ENCODE results near the gene PHACTR1.
"Not testable (repeated sequence)": the region's sequence is repeated elsewhere in the genome, so short reads cannot be mapped to it uniquely, and the experiment has no call there.

PHACTR1 gene

GRCh38 chr6:13299918-13300317 lies 583.4 kb downstream of the PHACTR1 start:
- FAIRE-seq: no peak

DNA sequence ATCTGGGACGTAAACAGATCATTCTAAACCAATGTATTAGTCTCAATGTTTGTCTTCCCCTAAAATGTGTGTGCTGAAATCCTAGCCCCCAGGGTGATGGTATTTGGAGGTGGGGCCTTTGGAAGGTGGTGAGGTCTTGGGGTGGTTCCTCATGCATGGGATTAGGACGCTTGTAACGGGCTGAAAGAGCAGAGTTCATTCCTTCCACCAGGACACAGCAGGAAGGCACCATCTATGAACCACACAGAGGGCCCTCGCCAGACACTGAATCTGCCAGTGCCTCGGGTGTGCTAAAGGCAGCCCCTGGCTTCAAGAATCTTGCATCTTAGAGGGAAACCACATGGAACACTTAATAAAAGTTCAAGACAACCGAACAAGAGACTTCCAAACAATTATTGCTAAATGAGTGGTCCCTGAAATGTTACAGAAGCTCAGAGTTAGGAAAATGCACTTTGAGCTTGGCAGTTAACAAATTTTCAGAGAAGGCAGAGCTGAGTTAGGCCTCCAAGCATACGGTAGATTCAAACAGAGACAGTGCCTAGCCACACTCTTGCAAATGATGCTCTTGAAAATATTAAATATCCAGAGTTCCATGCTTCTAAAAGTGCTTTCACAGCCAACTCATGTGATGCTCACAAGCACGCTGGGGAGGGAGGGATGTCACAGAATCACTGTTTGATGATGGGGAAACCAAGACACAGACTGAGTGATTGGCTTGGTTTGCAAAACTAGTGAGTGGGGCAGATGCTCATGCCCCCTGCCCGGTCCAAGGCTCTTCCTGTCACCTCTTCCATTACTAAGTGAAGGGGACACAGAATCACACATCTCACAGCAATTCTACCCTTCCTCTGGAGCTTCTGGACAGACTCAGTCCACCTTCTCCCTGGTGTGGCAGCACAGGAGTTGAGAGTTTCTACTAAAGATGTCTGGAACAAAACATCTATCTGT lies 584.4 kb downstream of the PHACTR1 start:
- FAIRE-seq: no peak

GRCh38 chr6:13302291-13302690 lies 585.7 kb downstream of the PHACTR1 start:
- no peak for FAIRE-seq

- no peak for FAIRE-seq
These were observed 586.4 kb downstream of the PHACTR1 start for GRCh38 chr6:13302751-13303667.

- no peak for FAIRE-seq
These were observed 587.1 kb downstream of the PHACTR1 start for GRCh38 chr6:13303668-13304017.

DNA sequence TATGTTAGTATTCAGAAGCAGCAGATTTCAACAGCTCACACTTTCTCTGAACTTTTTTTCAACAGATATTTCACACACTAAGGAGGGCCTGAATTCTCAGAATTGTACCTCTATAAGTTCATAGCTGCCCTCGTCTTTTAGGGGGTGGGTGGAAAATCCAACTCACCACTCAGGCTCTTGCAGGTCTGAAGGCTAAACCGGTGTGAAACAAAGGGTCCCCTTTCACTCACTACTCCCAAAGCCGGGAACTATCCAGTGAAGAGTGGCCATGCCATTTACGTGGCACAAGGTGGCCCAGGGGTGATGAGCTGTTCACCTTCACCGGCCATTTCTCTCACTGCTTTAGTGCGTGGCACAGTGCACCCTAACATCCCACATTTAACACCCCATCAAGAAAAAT lies 587.5 kb downstream of the PHACTR1 start:
- no peak for FAIRE-seq

- FAIRE-seq: no peak
These were observed 588.2 kb downstream of the PHACTR1 start for GRCh38 chr6:13304580-13305260.

DNA sequence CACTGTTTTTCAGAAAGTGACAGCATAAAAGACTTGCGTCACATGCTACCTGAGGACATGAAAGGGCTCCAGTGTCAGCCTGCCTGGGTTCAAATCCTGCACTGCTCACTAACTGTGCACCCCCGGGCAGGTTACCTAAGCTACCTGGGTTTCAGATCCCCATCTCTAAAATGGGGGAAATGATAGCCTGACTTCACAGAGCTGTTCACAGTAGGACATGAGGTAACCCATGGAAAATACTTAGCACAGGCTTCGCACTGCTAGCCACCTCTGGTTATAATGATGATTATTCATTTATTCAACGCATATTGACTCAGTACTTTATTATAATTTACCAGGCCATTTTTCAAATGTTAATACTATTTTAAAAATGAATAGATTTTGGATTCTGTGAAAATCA lies 588.7 kb downstream of the PHACTR1 start:
- FAIRE-seq: no peak

DNA sequence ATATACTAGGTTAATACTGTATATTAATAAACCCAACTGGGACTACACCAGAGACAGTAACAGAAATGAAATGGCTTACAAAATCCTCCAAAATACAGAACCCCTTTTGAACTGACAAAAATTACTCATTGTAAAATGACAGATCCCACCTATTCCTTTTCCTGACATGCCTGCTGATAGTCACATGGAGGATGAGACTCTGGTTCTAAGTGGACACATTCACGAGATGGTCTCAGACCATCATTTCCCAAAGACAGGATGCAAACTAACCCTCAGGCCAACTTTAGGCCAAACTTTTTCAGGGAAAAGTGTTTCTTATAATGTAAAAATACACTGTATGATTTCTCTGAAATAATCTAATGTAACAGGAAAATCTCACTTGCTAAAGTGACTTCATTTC lies 589.2 kb downstream of the PHACTR1 start:
- FAIRE-seq: no peak

DNA sequence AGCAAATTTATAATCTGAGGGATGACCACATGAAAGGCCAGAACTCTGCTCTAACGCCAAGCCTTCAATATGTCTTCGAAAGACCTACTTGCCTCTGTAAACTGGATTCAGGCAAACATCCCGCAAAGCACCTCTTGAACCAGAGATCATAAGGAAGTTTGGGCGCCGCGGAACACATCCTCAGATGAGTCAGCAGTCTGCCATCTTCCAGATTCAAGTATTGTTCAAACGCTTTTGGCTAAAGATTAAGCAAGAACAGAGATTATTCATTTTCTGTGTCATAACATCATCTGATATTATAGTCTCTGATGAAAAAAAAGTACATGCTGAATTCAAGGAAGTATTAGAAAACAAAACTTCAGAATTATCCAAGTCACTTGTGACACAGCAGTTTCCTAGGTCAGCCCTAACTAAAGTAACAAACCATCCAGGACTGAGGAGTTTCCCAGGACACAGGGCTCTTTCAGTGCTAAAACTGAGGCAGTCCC lies 591.0 kb downstream of the PHACTR1 start:
- FAIRE-seq: no peak

GRCh38 chr6:13308332-13308731 lies 591.8 kb downstream of the PHACTR1 start:
- no peak for FAIRE-seq

DNA sequence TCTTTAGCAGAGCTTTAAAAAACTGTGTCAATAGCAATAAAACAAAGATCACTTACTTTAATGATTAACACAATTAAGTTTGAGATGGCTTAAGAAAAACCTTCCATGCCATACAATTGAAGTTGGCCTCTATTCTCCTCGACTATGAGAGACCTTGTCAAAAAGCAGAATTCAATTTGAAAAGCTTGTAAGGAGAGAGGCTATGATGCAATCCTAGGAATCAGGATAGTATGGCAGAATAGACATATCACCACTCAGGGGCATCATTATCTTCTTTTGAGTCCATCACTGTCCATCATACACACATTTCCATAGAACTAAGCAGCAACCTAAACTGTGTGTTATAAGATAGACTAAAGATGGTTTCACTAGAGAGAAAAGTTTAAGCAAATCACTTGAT lies 594.6 kb downstream of the PHACTR1 start:
- FAIRE-seq: no peak

- no peak for FAIRE-seq
These were observed 598.2 kb downstream of the PHACTR1 start for GRCh38 chr6:13314806-13315205.

DNA sequence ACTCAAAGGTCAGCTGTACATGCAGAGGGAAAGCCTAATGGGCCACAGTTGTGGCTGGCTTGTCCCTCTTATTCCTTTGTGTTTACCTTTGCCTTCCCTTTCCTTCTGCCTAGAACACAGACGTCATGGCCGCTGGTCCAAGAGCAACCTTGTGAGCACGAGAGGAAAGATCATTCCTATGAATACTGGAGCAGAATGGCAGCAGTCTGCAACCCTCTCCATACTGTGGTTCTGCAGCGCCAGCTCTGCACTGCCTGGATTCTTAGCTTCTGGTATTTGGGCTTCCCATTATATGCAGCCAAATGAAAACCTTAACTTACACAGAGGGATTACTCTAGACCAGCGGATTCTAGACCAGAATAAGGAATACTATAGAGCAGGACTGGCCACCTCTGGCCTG lies 599.3 kb downstream of the PHACTR1 start:
- FAIRE-seq: no peak

DNA sequence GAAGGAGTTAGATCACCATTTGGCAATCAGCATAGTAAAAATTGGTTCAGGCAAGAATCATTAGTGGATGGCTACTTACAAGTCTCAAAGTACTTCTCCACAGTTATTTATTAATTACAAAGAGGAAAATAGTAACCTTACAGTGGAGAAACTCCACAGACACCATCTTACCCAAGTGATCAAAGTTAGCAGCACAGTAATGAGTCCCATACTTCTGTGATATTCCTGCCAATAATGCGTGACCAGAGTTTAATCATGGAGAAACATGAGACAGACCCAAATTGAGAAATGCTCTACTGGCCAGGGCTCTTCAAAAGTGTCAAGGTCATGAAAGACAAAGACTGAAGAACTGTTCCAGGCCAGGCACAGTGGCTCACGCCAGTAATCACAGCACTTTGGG lies 602.3 kb downstream of the PHACTR1 start:
- FAIRE-seq: no peak

- FAIRE-seq: no peak
These were observed 603.5 kb downstream of the PHACTR1 start for GRCh38 chr6:13319891-13320564.

DNA sequence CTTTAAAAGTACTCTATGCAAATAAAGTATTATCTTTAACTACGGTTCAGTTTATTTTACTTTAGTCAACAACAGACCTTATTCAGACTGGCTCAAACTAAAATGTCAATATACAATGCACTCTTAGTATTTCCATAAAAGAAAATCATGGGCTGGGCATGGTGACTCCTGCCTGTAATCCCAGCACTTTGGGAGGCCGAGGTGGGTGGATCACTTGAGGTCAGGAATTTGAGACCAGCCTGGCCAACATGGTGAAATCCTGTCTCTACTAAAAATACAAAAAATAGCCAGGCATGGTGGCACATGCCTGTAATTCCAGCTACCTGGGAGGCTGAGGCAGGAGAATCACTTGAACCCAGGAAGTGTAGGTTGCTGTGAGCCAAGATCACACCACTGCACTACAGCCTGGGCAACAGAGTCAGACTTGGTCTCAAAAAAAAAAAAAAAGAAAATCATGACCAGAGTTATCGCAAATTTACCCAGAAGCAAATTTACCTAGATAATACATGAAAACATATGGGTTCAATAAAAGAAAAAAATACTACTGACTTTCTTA lies 609.5 kb downstream of the PHACTR1 start:
- FAIRE-seq: not testable (repeated sequence)

DNA sequence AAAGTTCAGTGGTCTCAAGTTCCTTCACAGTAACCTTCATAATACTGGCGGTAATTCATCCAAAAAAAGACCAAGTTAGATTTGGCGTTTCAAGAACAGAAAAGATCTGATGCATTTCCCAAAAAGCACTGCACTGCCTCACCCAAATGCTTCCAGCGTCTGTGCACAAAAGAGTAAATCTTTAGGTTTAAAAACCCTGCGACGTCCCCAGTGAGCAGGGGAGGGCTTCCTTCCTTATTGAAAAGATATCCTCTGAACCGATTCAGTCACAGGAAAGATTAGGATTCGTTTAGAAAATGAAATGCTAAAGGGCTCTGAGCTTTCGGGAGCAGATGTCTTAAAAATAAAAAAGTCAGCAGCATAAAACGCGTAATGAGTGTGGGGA lies 611.1 kb downstream of the PHACTR1 start:
- no peak for FAIRE-seq

DNA sequence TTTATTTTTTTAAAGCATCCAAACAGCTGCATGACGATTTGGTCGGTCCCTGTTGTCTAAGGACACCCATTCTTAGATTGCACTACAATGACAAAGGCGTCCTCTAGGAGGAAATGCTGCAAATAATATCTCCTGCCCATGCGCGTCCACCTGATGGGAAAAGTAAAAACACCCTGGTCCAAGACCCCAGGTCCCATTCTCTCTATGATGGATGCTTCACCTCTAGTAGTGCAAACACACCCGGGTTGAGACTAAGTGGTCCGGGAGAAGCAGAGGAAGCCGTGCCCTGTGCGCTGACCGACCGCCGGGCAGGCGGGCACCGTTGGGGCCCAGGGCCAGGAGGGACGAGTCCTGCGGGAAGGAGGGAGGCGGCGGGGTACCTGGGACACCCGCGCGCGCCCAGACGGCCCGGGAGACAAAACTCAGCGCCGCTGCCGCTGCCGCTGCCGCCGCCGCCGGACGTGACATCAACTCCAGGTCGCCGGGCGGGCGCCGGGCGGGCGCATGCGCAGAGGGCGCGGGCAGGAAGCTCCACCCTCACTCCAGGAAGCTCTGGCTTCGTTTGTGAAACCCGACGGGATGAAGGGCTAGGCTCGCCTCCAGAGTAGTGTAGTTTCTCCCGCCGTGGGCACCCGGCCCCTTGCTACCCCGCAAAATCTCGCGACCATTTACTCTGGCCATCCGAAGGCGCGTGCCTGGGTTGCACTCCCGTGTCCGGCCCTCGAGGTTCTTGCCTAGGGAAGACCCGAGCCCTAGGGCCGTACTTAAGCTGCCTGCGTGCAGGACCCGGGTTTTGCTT lies 611.7 kb downstream of the PHACTR1 start, which contains the start of gene TBC1D7:
TSS of gene TBC1D7 (minus strand) at position 462 of the 799 bp plus-strand sequence. CDS start 1,639 bp downstream, outside the sequence.
- FAIRE-seq: no peak

GRCh38 chr6:13328875-13329183 lies 612.3 kb downstream of the PHACTR1 start:
- no peak for FAIRE-seq

Measured in TTC549 (cell line).